Uterus (tissue), 4 donors: Measurements from ENCODE around the gene CLMN. TPM values are rescaled to one million over a fixed set of nuclear protein-coding genes. Genes with fewer than 3 reads are reported as not detected.

ENCODE experiments used
- DNase-seq, 2 donors: peaks; one replicate each; pipeline ENCODE4 v3.0.0-alpha.2; 2019 to 2020
- H3K27ac ChIP-seq, 2 donors: fragments of 200-600 bp; sonication (generic); 1 replicate in 1 of 2; 2 replicates in 1 of 2; pipeline ENCODE4 v1.5.1; 2016 to 2018
- H3K27me3 ChIP-seq, 2 donors: fragments of 200-600 bp; sonication (generic); one replicate each; pipeline ENCODE4 v1.5.1; 2018 to 2019; ENCODE audit warnings: control low read depth in 1 of 2
- H3K36me3 ChIP-seq, 2 donors: fragments of 200-600 bp; sonication (generic); one replicate each; pipeline ENCODE4 v1.5.1; 2019; ENCODE audit warnings: control low read depth in 1 of 2
- H3K4me1 ChIP-seq, 2 donors: fragments of 200-600 bp; sonication (generic); one replicate each; pipeline ENCODE4 v1.5.1; 2018 to 2019; ENCODE audit warnings: control low read depth in 1 of 2
- H3K4me3 ChIP-seq, 2 donors: fragments of 200-600 bp; sonication (generic); 1 replicate in 1 of 2; 2 replicates in 1 of 2; pipeline ENCODE4 v1.5.1; 2018 to 2019; ENCODE audit warnings: mild to moderate bottlenecking in 1 of 2
- H3K9me3 ChIP-seq, 2 donors: fragments of 200-600 bp; sonication (generic); one replicate each; pipeline ENCODE4 v1.5.1; 2019; ENCODE audit warnings: control low read depth in 1 of 2
- POLR2A ChIP-seq, 2 donors: fragments of 450-650 bp; IDR thresholded peaks; one replicate each; pipeline ENCODE4 v1.6.1; 2016; ENCODE audit warnings: antibody characterized with exemption in 2 of 2, mild to moderate bottlenecking in 1 of 2, moderate library complexity in 1 of 2
- intact Hi-C: fragments of 100-400 bp; cut with DNase I; formaldehyde crosslinking; loops from one replicate; pipeline ENCODE4 v1.15.1; 2023; ENCODE audit warnings: low total_unique reads
- microRNA-seq: library from miRNA; unstranded; fragments of <30 nt; microRNA quantifications from one replicate; pipeline ENCODE4, GENCODE V29; 2016; ENCODE audit warnings: borderline microRNAs expressed, borderline replicate concordance
- small RNA-seq: library from RNA; depleted of rRNA; stranded (forward); fragments of <200 nt; gene quantifications from one replicate; pipeline ENCODE3, GENCODE V24; 2016
- total RNA-seq, 4 donors: library from RNA; depleted of rRNA in 3 of 4; stranded (reverse); fragments of >200 nt in 3 of 4; gene quantifications; one replicate each; pipeline versions ENCODE4 v1.1.0 to v1.2.4, GENCODE V29; 2014 to 2023
- TF ChIP-seq, protein P1 (sequence below), 4 experiments: fragments of 200-600 bp in 2 of 4; fragments of 450-650 bp in 2 of 4; sonication (generic) in 2 of 4; IDR thresholded peaks; one replicate each; pipeline ENCODE4 v1.5.1; 2016 to 2019; ENCODE audit warnings: antibody characterized with exemption in 4 of 4, mild to moderate bottlenecking in 2 of 4, moderate library complexity in 1 of 4
- donor health status: DM: yes; HTN: yes; CAD: no.

CLMN gene
- total RNA-seq, 4 donors from 2014 or later: 5.0 to 55.0 (median 12.4) TPM

DNA sequence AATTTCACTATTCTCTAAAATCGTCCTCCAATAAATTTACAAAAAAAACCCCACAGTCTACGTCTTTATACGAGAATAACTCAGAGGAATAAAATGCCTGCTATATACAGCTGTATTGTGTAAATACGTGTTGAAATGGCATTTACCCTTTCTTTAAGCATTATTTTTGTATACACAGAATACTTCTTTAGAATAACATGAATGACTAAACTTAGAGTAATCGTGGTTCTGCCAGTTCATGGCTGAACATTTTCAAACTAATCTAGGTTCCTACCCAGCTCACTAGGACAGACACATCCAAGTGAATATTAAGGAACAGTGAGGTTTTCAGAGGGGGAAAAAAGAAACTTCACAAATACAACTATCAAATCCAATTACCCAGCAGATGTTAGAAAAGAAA lies 186.9 kb downstream of the CLMN start:
- Histone ChIP-seq H3K9me3 (no peaks in the 10 kb centered on the region), H3K4me3 (no peak overlapping the region), H3K27ac (no peak overlapping the region), H3K27me3 (no peaks in the 10 kb centered on the region), H3K4me1 (peaks cover 0 to 4% of the 10 kb centered on the region in 2 donors), H3K36me3 (no peaks in the 10 kb centered on the region)
- intact Hi-C loops: no loop called here
- no peak for DNase-seq
- TF ChIP-seq, protein P1, sequence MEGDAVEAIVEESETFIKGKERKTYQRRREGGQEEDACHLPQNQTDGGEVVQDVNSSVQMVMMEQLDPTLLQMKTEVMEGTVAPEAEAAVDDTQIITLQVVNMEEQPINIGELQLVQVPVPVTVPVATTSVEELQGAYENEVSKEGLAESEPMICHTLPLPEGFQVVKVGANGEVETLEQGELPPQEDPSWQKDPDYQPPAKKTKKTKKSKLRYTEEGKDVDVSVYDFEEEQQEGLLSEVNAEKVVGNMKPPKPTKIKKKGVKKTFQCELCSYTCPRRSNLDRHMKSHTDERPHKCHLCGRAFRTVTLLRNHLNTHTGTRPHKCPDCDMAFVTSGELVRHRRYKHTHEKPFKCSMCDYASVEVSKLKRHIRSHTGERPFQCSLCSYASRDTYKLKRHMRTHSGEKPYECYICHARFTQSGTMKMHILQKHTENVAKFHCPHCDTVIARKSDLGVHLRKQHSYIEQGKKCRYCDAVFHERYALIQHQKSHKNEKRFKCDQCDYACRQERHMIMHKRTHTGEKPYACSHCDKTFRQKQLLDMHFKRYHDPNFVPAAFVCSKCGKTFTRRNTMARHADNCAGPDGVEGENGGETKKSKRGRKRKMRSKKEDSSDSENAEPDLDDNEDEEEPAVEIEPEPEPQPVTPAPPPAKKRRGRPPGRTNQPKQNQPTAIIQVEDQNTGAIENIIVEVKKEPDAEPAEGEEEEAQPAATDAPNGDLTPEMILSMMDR (IDR thresholded peaks at IDR 0.05): no peak
- TF ChIP-seq POLR2A (IDR thresholded peaks at IDR 0.05): no peak

Small RNA genes within 50 kb of the gene (microRNA-seq; reads per million reads assigned to microRNA genes)
- gene MIR3173: 5.9 reads per million, percentile 7 among the genes with 10 or more reads in this experiment

Small RNA genes within 50 kb of the gene (small RNA-seq; reads per million reads assigned to genes)
- not detected for gene MIR3173

Other genes starting within 250 kb of the CLMN start
- 100 to 1,000 TPM in 1 of 4 donors, 10 to 100 TPM in 3; 81.6 to 103 (median 88.8) TPM for gene DICER1, start 162.4 kb downstream of the CLMN start, total RNA-seq
- gene SYNE3, start 196.7 kb upstream of the CLMN start, total RNA-seq: 10 to 100 TPM in 2 of 4 donors, 1 to 10 TPM in 2; 4.9 to 36.1 (median 15.2) TPM
- 10 to 100 TPM in 3 of 4 donors, 1 to 10 TPM in 1; 5.9 to 40.3 (median 23.7) TPM for gene GLRX5, start 215.1 kb upstream of the CLMN start, total RNA-seq